ENCODE measurements around the gene RMDN2. TPM values are rescaled to one million over a fixed set of nuclear protein-coding genes. Genes with fewer than 3 reads are reported as not detected.

RMDN2 gene
- total and polyA plus RNA-seq, 4 donors, result 7.3 to 30.6 (median 13.3) TPM

- TF ChIP-seq MAX (IDR thresholded peaks at IDR 0.05) (no peak), HNF4G (IDR thresholded peaks at IDR 0.05) (no peak), YY1 (IDR thresholded peaks at IDR 0.05) (no peak), NR2F2 (IDR thresholded peaks at IDR 0.05) (no peak), HNF4A (conservative IDR thresholded peaks at IDR 0.05) (no peak), EGR1 (IDR thresholded peaks at IDR 0.05; ENCODE audit: low read depth in 2 of 2) (no peak), TAF1 (conservative IDR thresholded peaks at IDR 0.05) (no peak), SP1 (IDR thresholded peaks at IDR 0.05) (no peak)
Measured at GRCh38 chr2:38010995-38011394, 85.9 kb downstream of the RMDN2 start (continued).

- TF ChIP-seq EGR1 (IDR thresholded peaks at IDR 0.05; ENCODE audit: low read depth in 2 of 2), result no peak
- no peak for TF ChIP-seq REST (IDR thresholded peaks at IDR 0.05)
- no peak for TF ChIP-seq GABPA (IDR thresholded peaks at IDR 0.05 in 1 of 2, conservative IDR thresholded peaks at IDR 0.05 in 1 of 2)
- no peak for TF ChIP-seq RXRA (IDR thresholded peaks at IDR 0.05)
- TF ChIP-seq HNF4A (conservative IDR thresholded peaks at IDR 0.05), result peak in 1 of 2 donors; percentile 28
- TF ChIP-seq HNF4G (IDR thresholded peaks at IDR 0.05), result no peak
- no peak for TF ChIP-seq FOXA1 (IDR thresholded peaks at IDR 0.05)
- no peak for TF ChIP-seq FOXA2 (IDR thresholded peaks at IDR 0.05)
- no peak for TF ChIP-seq CTCF (IDR thresholded peaks at IDR 0.05; ENCODE audit: low read depth, low read length, missing input control)
- DNase-seq (ENCODE audit: low spot score), result no peak
- no peaks in the 10 kb centered on the region for H3K9me3 ChIP-seq (ENCODE audit: control insufficient read depth in 4 of 4, low read length in 3 of 4)
- H3K27me3 ChIP-seq (ENCODE audit: control insufficient read depth in 4 of 4, insufficient read depth in 4 of 4, low read length in 3 of 4), result no peaks in the 10 kb centered on the region
- no peak overlapping the region for H3K9ac ChIP-seq (ENCODE audit: low read depth in 1 of 2, low read length in 2 of 2)
- H3K4me3 ChIP-seq (ENCODE audit: low read depth in 1 of 3, low read length in 3 of 3), result no peak overlapping the region
- no peak overlapping the region for H3K27ac ChIP-seq (ENCODE audit: low read depth in 1 of 2, low read length in 2 of 2)
- WGBS, result 61% methylated on average over 3 of the region's 3 CpGs
- H3K36me3 ChIP-seq (ENCODE audit: control insufficient read depth in 4 of 4, insufficient read depth in 3 of 4, low read depth in 1 of 4, low read length in 3 of 4), result peaks cover 3 to 7% (median 6%) of the 10 kb centered on the region in 4 donors
- H3K4me1 ChIP-seq (ENCODE audit: control insufficient read depth in 4 of 4, insufficient read depth in 4 of 4, low read length in 3 of 4), result no peaks in the 10 kb centered on the region
Measured at GRCh38 chr2:38013158-38013752, 88.2 kb downstream of the RMDN2 start.

GRCh38 chr2:38016219-38016618 lies 91.1 kb downstream of the RMDN2 start:
- WGBS, result 92% methylated on average over 1 of the region's 1 CpG
- Histone ChIP-seq H3K4me3 (ENCODE audit: low read depth in 1 of 3, low read length in 3 of 3) (no peak overlapping the region), H3K27me3 (ENCODE audit: control insufficient read depth in 4 of 4, insufficient read depth in 4 of 4, low read length in 3 of 4) (no peaks in the 10 kb centered on the region), H3K36me3 (ENCODE audit: control insufficient read depth in 4 of 4, insufficient read depth in 3 of 4, low read depth in 1 of 4, low read length in 3 of 4) (peaks cover 3 to 6% (median 5%) of the 10 kb centered on the region in 4 donors), H3K9me3 (ENCODE audit: control insufficient read depth in 4 of 4, low read length in 3 of 4) (peaks cover 0 to 1% (median 0%) of the 10 kb centered on the region in 4 donors), H3K9ac (ENCODE audit: low read depth in 1 of 2, low read length in 2 of 2) (no peak overlapping the region), H3K27ac (ENCODE audit: low read depth in 1 of 2, low read length in 2 of 2) (no peak overlapping the region), H3K4me1 (ENCODE audit: control insufficient read depth in 4 of 4, insufficient read depth in 4 of 4, low read length in 3 of 4) (no peaks in the 10 kb centered on the region)
- DNase-seq (ENCODE audit: low spot score), result no peak
- TF ChIP-seq REST (IDR thresholded peaks at IDR 0.05), result no peak
- no peak for TF ChIP-seq HNF4A (conservative IDR thresholded peaks at IDR 0.05)
- no peak for TF ChIP-seq EGR1 (IDR thresholded peaks at IDR 0.05; ENCODE audit: low read depth in 2 of 2)
- TF ChIP-seq FOXA1 (IDR thresholded peaks at IDR 0.05), result no peak
- no peak for TF ChIP-seq ATF3 (IDR thresholded peaks at IDR 0.05)
- no peak for TF ChIP-seq ZBTB33 (IDR thresholded peaks at IDR 0.05)
- no peak for TF ChIP-seq TAF1 (conservative IDR thresholded peaks at IDR 0.05)

All from liver (tissue), 9 donors.